Nephron (organoid): ENCODE data around the gene HMOX1.
A peak's percentile ranks its signal among the peaks of the same experiment; 100 is the strongest.
"Not testable (repeated sequence)": the region's sequence is repeated elsewhere in the genome, so short reads cannot be mapped to it uniquely, and the experiment has no call there.

Source experiments
- H3K27ac Mint-ChIP-seq, 3 experiments: 2 replicates each; pipeline ENCODE4 v1.8.0; 2020; ENCODE audit warnings: mixed read lengths in 3 of 3, mild to moderate bottlenecking in 2 of 3, moderate library complexity in 1 of 3
- H3K27me3 Mint-ChIP-seq: 2 replicates; pipeline ENCODE4 v1.8.0; 2021; ENCODE audit warnings: low read depth, mild to moderate bottlenecking, moderate library complexity, mixed read lengths
- H3K36me3 Mint-ChIP-seq: 2 replicates; pipeline ENCODE4 v1.8.0; 2020; ENCODE audit warnings: low read depth, mixed read lengths
- H3K4me1 Mint-ChIP-seq: 2 replicates; pipeline ENCODE4 v1.8.0; 2020; ENCODE audit warnings: mixed read lengths
- H3K4me3 Mint-ChIP-seq, 3 experiments: 2 replicates each; pipeline ENCODE4 v1.8.0; 2020; ENCODE audit warnings: mild to moderate bottlenecking in 3 of 3, mixed read lengths in 3 of 3, moderate library complexity in 2 of 3
- H3K9me3 Mint-ChIP-seq: 2 replicates; pipeline ENCODE4 v1.8.0; 2020; ENCODE audit warnings: mixed read lengths
- TF ChIP-seq, protein P1 (sequence below), 3 experiments: fragments of 200-600 bp; sonication (generic); IDR thresholded peaks; one replicate each; pipeline ENCODE4 v1.5.0; 2021; ENCODE audit warnings: antibody characterized with exemption in 3 of 3; ENCODE audit not compliant: unreplicated experiment in 3 of 3

Gene HMOX1

DNA sequence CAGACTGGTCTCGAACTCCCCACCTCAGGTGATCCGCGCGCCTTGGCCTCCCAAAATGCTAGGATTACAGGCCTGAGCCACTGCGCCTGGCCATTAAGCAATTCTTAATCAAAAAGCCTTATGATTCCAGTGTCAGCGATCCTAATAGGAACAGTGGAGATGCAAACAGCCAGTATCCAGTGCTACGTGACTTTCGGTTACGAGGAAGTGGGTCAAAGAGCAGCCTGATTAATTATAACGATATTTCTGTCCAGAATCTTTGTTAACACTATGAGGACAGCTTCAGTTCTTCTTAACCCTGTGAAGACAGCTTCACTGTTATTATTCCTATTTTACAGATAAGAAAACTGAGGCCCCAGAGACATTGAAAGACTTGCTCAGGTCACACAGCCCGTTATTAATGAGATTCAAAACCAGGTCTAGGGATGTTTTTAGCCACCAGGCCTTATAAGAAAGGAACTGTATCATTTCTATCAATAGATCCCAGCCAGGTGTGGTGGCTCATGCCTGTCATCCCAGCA lies 17.3 kb upstream of the HMOX1 start:
- TF ChIP-seq, protein P1, sequence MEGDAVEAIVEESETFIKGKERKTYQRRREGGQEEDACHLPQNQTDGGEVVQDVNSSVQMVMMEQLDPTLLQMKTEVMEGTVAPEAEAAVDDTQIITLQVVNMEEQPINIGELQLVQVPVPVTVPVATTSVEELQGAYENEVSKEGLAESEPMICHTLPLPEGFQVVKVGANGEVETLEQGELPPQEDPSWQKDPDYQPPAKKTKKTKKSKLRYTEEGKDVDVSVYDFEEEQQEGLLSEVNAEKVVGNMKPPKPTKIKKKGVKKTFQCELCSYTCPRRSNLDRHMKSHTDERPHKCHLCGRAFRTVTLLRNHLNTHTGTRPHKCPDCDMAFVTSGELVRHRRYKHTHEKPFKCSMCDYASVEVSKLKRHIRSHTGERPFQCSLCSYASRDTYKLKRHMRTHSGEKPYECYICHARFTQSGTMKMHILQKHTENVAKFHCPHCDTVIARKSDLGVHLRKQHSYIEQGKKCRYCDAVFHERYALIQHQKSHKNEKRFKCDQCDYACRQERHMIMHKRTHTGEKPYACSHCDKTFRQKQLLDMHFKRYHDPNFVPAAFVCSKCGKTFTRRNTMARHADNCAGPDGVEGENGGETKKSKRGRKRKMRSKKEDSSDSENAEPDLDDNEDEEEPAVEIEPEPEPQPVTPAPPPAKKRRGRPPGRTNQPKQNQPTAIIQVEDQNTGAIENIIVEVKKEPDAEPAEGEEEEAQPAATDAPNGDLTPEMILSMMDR (IDR thresholded peaks at IDR 0.05; ENCODE audit: unreplicated experiment in 3 of 3) = no peak
- no peaks in the 10 kb centered on the region for H3K27me3 Mint-ChIP-seq
- H3K9me3 Mint-ChIP-seq = no peaks in the 10 kb centered on the region
- H3K36me3 Mint-ChIP-seq = no peaks in the 10 kb centered on the region
- no peak overlapping the region for H3K4me3 Mint-ChIP-seq
- H3K27ac Mint-ChIP-seq = no peak overlapping the region
- H3K4me1 Mint-ChIP-seq = no peaks in the 10 kb centered on the region

DNA sequence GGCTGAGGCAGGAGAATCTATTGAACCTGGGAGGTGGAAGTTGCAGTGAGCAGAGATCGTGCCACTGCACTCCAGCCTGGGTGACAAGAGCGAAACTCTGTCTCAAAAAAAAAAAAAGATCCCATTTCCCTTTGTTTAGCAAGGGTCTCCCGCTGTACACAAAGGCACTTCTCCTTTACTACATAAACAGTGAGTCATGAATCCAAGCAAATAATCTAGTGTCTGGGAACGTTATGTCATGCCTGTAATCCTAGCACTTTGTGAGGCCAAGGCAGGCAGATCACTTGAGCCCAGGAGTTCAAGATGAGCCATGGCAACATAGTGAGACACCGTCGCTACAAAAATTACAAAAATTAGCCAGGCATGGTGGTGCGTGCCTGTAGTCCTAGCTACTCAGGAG lies 16.7 kb upstream of the HMOX1 start:
- not testable (repeated sequence) for H3K9me3 Mint-ChIP-seq, H3K36me3 Mint-ChIP-seq
- H3K27ac Mint-ChIP-seq = peak overlapping the region in 1 of 3 experiments; percentile 42

DNA sequence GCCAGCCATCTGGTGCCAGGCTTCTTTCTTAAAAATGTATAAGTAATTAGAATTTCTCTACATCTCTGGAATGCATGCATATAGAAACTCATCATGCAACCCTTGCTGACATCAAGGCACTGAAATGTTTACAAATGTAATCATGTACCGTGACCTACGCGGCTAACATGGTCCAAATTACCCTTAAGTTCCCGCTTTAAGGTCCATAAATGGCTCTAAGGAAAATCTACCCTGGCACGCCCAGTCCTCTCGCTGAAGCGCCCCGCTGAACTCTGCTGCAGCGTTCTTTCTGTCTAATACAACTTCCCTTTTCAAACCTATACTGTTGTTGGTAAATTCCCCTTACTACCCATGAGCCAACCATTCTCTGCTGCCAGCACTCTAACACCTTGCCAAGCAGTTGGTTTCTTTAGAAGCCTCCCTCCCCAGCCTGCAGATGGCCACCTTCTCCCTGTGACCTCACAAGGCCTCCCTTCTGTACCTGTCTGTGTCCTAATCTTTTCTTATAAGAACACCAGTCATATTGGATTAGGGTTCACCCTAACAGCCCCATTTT lies 13.5 kb upstream of the HMOX1 start:
- H3K4me1 Mint-ChIP-seq = peaks cover 8% of the 10 kb centered on the region
- no peak overlapping the region for H3K27ac Mint-ChIP-seq
- no peaks in the 10 kb centered on the region for H3K9me3 Mint-ChIP-seq
- TF ChIP-seq, protein P1 (IDR thresholded peaks at IDR 0.05; ENCODE audit: unreplicated experiment in 3 of 3) = no peak
- no peaks in the 10 kb centered on the region for H3K27me3 Mint-ChIP-seq
- no peak overlapping the region for H3K4me3 Mint-ChIP-seq
- H3K36me3 Mint-ChIP-seq = no peaks in the 10 kb centered on the region

More for the DNA sequence above, 16.7 kb upstream of the HMOX1 start:
- not testable (repeated sequence) for H3K27me3 Mint-ChIP-seq, H3K4me3 Mint-ChIP-seq, H3K4me1 Mint-ChIP-seq

DNA sequence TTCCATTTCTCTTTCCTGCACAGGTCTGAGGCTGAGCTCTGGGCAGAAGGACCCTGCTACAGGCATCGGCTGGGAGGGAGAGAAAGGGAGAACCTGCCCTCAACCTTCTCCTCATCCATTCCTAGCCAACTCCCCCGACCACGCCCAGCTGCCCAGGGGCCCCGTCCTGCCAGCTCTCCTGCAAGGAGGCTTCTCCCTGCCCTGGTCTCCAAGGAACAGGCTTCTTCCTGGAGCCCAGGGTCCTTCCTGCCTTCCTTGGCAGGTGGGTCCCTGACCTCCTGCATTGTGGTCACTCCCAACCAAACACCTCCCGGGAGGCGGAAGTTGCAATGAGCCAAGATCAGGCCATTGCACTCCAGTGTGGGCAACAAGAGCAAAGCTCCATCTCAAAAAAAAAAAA lies 12.5 kb upstream of the HMOX1 start:
- H3K27ac Mint-ChIP-seq = no peak overlapping the region
- H3K4me3 Mint-ChIP-seq = no peak overlapping the region
- no peaks in the 10 kb centered on the region for H3K27me3 Mint-ChIP-seq
- no peaks in the 10 kb centered on the region for H3K36me3 Mint-ChIP-seq
- H3K4me1 Mint-ChIP-seq = peaks cover 8% of the 10 kb centered on the region
- TF ChIP-seq, protein P1 (IDR thresholded peaks at IDR 0.05; ENCODE audit: unreplicated experiment in 3 of 3) = no peak
- H3K9me3 Mint-ChIP-seq = no peaks in the 10 kb centered on the region

DNA sequence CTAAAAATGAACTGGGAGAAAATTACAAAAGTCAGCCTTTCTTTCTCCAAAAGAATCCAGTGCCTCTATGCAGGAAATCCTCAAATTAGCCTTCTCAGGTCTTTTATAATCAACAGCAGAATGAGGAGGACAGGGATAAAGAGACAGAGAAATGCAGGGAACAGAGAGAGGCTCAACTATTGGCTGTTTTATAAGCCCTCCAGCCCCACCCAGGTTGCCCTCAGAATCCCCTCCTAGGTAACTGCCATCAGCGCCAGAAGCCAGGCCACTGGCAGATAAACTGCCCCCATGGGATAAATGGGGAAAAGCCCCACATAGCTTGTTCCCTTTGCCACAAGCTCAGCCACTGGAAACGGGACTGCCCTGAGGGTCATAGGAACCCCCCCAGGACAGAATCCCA lies 10.9 kb upstream of the HMOX1 start:
- Mint-ChIP-seq H3K36me3 (no peaks in the 10 kb centered on the region), H3K4me3 (no peak overlapping the region), H3K27ac (no peak overlapping the region), H3K27me3 (no peaks in the 10 kb centered on the region), H3K9me3 (no peaks in the 10 kb centered on the region), H3K4me1 (peaks cover 16% of the 10 kb centered on the region)
- TF ChIP-seq, protein P1 (IDR thresholded peaks at IDR 0.05; ENCODE audit: unreplicated experiment in 3 of 3) = no peak

DNA sequence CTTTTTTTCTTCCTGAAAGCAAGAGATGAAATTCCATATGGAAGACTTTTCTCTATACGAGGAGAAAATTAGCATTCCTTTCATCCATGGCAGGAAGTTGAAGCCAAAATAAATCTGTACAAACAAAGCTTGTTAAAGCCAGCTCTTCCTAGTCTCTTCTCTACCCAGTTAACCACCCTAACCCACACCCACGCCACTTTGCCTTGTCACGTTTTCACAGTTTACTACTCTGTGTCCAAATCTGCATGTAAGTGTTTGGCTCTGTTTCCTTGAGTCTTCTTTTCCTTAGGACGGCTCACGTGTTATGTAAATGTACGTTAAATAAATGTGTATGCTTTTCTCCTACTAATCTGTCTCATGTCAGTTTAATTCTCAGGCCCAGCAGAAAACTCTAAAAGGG lies 7.1 kb upstream of the HMOX1 start:
- Mint-ChIP-seq H3K4me1 (peaks cover 44% of the 10 kb centered on the region), H3K9me3 (no peaks in the 10 kb centered on the region), H3K4me3 (peak overlapping the region in 1 of 3 experiments; percentile 7), H3K27ac (peak overlapping the region in 2 of 3 experiments; percentile 9 to 51), H3K36me3 (no peaks in the 10 kb centered on the region), H3K27me3 (peaks cover 6% of the 10 kb centered on the region)
- TF ChIP-seq, protein P1 (IDR thresholded peaks at IDR 0.05; ENCODE audit: unreplicated experiment in 3 of 3) = no peak
